ENCODE results near the gene KCND3.
"Not testable (repeated sequence)": the region's sequence is repeated elsewhere in the genome, so short reads cannot be mapped to it uniquely, and the experiment has no call there.

The KCND3 gene

GRCh38 chr1:111818546-111818945 is 170.9 kb downstream of the KCND3 start:
- in situ Hi-C loops (cut with MboI; ENCODE audit: low sequenced_read_pairs): no loop called here

GRCh38 chr1:111818081-111818480 is 171.4 kb downstream of the KCND3 start:
- in situ Hi-C loops (cut with MboI; ENCODE audit: low sequenced_read_pairs): no loop called here

GRCh38 chr1:111814642-111815041 is 174.8 kb downstream of the KCND3 start:
- in situ Hi-C loops (cut with MboI; ENCODE audit: low sequenced_read_pairs): no loop called here

GRCh38 chr1:111814305-111814628 is 175.2 kb downstream of the KCND3 start:
- in situ Hi-C loops (cut with MboI; ENCODE audit: low sequenced_read_pairs): no loop called here

- in situ Hi-C loops (cut with MboI; ENCODE audit: low sequenced_read_pairs): no loop called here
Observed at GRCh38 chr1:111813440-111814304, 175.8 kb downstream of the KCND3 start.

- in situ Hi-C loops (cut with MboI; ENCODE audit: low sequenced_read_pairs): no loop called here
Observed at GRCh38 chr1:111812306-111812705, 177.2 kb downstream of the KCND3 start.

- in situ Hi-C loops (cut with MboI; ENCODE audit: low sequenced_read_pairs): no loop called here
Observed at GRCh38 chr1:111811891-111812290, 177.6 kb downstream of the KCND3 start.

- in situ Hi-C loops (cut with MboI; ENCODE audit: low sequenced_read_pairs): no loop called here
Observed at GRCh38 chr1:111805251-111805650, 184.2 kb downstream of the KCND3 start.

GRCh38 chr1:111804776-111805175 is 184.7 kb downstream of the KCND3 start:
- in situ Hi-C loops (cut with MboI; ENCODE audit: low sequenced_read_pairs): no loop called here

- in situ Hi-C loops (cut with MboI; ENCODE audit: low sequenced_read_pairs): no loop called here
Observed at GRCh38 chr1:111803951-111804350, 185.5 kb downstream of the KCND3 start.

GRCh38 chr1:111802984-111803383 is 186.5 kb downstream of the KCND3 start:
- in situ Hi-C loops (cut with MboI; ENCODE audit: low sequenced_read_pairs): no loop called here

GRCh38 chr1:111802110-111802509 is 187.4 kb downstream of the KCND3 start:
- in situ Hi-C loops (cut with MboI; ENCODE audit: low sequenced_read_pairs): no loop called here

- in situ Hi-C loops (cut with MboI; ENCODE audit: low sequenced_read_pairs): no loop called here
Observed at GRCh38 chr1:111801071-111801850, 188.2 kb downstream of the KCND3 start.

GRCh38 chr1:111799722-111800121 is 189.7 kb downstream of the KCND3 start:
- in situ Hi-C loops (cut with MboI; ENCODE audit: low sequenced_read_pairs): not testable (repeated sequence)

- in situ Hi-C loops (cut with MboI; ENCODE audit: low sequenced_read_pairs): no loop called here
Observed at GRCh38 chr1:111798580-111798979, 190.9 kb downstream of the KCND3 start.

GRCh38 chr1:111795401-111795800 is 194.1 kb downstream of the KCND3 start:
- in situ Hi-C loops (cut with MboI; ENCODE audit: low sequenced_read_pairs): no loop called here

- in situ Hi-C loops (cut with MboI; ENCODE audit: low sequenced_read_pairs): no loop called here
Observed at GRCh38 chr1:111793923-111794322, 195.5 kb downstream of the KCND3 start.

- in situ Hi-C loops (cut with MboI; ENCODE audit: low sequenced_read_pairs): no loop called here
Observed at GRCh38 chr1:111792249-111792648, 197.2 kb downstream of the KCND3 start.

GRCh38 chr1:111791776-111792175 is 197.7 kb downstream of the KCND3 start:
- in situ Hi-C loops (cut with MboI; ENCODE audit: low sequenced_read_pairs): no loop called here

GRCh38 chr1:111789666-111790316 is 199.7 kb downstream of the KCND3 start:
- in situ Hi-C loops (cut with MboI; ENCODE audit: low sequenced_read_pairs): no loop called here

- in situ Hi-C loops (cut with MboI; ENCODE audit: low sequenced_read_pairs): no loop called here
Observed at GRCh38 chr1:111789142-111789541, 200.3 kb downstream of the KCND3 start.

All from HL-60/S4 treated with retinoic acid at 250 ng/mL for 4 days and 3 days (cell line).